ENCODE data around the gene HAO1.
A peak's percentile ranks its signal among the peaks of the same experiment; 100 is the strongest.

DNA sequence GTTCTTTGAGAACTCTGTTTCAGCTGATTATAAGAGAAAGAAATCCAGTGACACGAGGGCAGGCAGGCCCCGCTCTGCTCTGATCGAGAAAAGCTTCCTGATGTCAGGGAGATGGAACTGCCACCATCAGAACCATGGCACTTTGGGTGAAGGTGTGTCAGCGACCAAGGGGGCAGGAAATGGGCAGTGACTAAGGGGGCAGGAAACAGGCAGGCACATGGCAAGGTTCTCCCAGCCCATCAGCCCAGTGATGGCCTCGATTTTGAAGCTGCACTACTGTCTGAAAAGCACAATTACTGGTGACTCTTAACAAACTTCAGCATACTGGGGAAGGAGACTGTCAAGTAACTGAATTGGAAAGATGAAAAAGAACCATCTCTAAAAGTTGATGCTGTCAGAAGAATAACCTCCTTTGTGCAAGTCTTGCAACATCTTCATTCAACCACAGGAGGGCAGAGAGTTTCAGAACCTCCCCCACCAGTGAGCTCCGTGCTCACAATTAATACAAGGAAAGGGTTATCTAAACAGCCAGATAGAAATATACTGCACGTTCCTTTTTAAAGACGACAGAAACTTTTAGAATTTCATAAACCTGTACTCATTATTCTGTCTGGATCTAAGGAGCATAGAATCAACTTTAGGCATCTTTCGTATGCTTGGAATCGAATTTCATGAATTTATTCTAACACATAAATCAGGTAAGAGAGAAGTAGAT is 40.2 kb upstream of the HAO1 start:
- TF ChIP-seq, protein P1, sequence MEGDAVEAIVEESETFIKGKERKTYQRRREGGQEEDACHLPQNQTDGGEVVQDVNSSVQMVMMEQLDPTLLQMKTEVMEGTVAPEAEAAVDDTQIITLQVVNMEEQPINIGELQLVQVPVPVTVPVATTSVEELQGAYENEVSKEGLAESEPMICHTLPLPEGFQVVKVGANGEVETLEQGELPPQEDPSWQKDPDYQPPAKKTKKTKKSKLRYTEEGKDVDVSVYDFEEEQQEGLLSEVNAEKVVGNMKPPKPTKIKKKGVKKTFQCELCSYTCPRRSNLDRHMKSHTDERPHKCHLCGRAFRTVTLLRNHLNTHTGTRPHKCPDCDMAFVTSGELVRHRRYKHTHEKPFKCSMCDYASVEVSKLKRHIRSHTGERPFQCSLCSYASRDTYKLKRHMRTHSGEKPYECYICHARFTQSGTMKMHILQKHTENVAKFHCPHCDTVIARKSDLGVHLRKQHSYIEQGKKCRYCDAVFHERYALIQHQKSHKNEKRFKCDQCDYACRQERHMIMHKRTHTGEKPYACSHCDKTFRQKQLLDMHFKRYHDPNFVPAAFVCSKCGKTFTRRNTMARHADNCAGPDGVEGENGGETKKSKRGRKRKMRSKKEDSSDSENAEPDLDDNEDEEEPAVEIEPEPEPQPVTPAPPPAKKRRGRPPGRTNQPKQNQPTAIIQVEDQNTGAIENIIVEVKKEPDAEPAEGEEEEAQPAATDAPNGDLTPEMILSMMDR (conservative IDR thresholded peaks at IDR 0.05; ENCODE audit: low read length), result peak; percentile 76
- no peak for TF ChIP-seq EZH2phosphoT487 (IDR thresholded peaks at IDR 0.05; ENCODE audit: borderline replicate concordance, low read depth, low read length)

Measured in OCI-LY7 (cell line).